ENCODE results near the gene FZR1. TPM values are rescaled to one million over a fixed set of nuclear protein-coding genes. Genes with fewer than 3 reads are reported as not detected.

FZR1 gene
- total and polyA plus RNA-seq, 2 of the 13 experiments (the other 11 are each of a cell fraction or from before 2014, with no cell fraction given) = 29.0 to 30.8 TPM

DNA sequence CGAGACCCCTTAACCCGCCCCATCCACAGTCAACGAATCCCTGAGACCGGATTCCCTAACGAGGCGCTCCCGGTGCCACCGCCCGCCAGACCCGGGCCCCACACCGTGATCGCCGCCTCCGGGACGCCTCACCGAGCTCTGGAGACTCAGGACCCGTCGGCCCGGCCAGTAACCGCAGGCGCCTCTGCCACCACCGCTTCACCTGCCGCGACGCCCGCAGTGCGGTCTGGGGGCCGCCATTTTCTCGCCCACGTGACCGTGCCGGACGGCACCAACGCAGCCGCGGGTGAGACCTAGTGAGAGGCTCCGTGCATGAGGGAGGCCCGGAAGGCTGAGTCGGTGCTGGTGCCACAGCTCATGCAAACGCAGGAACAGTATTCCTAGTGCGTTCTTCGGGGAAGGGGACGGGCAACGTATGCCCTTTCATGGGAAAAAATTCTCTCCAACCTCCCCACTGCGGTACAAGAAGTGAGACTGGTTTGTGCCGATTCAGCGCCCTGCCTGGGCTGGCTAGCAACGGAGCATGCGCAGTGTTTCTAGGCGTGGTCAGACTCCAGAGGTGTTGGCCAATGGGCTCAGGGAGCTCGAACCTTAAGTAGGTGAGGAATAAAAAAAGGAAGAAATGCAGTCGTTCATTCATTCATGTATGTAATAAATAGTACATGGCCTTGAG, 5.5 kb upstream of the FZR1 start, which contains the start of gene DOHH (continued):
- peak; percentile 84; the same call in 1 of the 2 replicates for TF ChIP-seq ZSCAN21 (CRISPR knock-in tag; IDR thresholded peaks at IDR 0.05; ENCODE audit: borderline replicate concordance)
- TF ChIP-seq PHF8 (CRISPR knock-in tag; IDR thresholded peaks at IDR 0.05) = peak; percentile 89
- peak; percentile 74 for TF ChIP-seq ZNF768 (CRISPR knock-in tag; IDR thresholded peaks at IDR 0.05)
- peak; percentile 96 for TF ChIP-seq KAT8 (CRISPR knock-in tag; IDR thresholded peaks at IDR 0.05)
- no peak for TF ChIP-seq HOMEZ (CRISPR knock-in tag; IDR thresholded peaks at IDR 0.05; ENCODE audit: low read depth)
- TF ChIP-seq TEF (CRISPR knock-in tag; IDR thresholded peaks at IDR 0.05) = no peak
- TF ChIP-seq ZNF326 (CRISPR knock-in tag; IDR thresholded peaks at IDR 0.05; ENCODE audit: borderline replicate concordance) = no peak
- peak; percentile 88; the same call in 1 of the 2 replicates for TF ChIP-seq NONO (IDR thresholded peaks at IDR 0.05)
- peak; percentile 91 for TF ChIP-seq NONO (CRISPR knock-in tag; conservative IDR thresholded peaks at IDR 0.05)
- peak; percentile 80; the same call in 1 of the 2 replicates for TF ChIP-seq ZNF598 (CRISPR knock-in tag; IDR thresholded peaks at IDR 0.05; ENCODE audit: borderline replicate concordance)
- 0 out of 2 replicates have a peak, but pooled peaks have one; percentile 32 for TF ChIP-seq PAX8 (CRISPR knock-in tag; IDR thresholded peaks at IDR 0.05; ENCODE audit: borderline replicate concordance)
- TF ChIP-seq, protein P1, sequence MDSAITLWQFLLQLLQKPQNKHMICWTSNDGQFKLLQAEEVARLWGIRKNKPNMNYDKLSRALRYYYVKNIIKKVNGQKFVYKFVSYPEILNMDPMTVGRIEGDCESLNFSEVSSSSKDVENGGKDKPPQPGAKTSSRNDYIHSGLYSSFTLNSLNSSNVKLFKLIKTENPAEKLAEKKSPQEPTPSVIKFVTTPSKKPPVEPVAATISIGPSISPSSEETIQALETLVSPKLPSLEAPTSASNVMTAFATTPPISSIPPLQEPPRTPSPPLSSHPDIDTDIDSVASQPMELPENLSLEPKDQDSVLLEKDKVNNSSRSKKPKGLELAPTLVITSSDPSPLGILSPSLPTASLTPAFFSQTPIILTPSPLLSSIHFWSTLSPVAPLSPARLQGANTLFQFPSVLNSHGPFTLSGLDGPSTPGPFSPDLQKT (CRISPR knock-in tag; IDR thresholded peaks at IDR 0.05; ENCODE audit: borderline replicate concordance) = no peak
- TF ChIP-seq ZNF33B (CRISPR knock-in tag; IDR thresholded peaks at IDR 0.05) = peak; percentile 80; the same call in 1 of the 2 replicates
- peak; percentile 89 for TF ChIP-seq ZNF589 (CRISPR knock-in tag; conservative IDR thresholded peaks at IDR 0.05)
- peak; percentile 29; the same call in 1 of the 2 replicates for TF ChIP-seq ZBED4 (CRISPR knock-in tag; IDR thresholded peaks at IDR 0.05; ENCODE audit: borderline replicate concordance)
- no peak for TF ChIP-seq ZFP37 (CRISPR knock-in tag; IDR thresholded peaks at IDR 0.05; ENCODE audit: borderline replicate concordance)
- TF ChIP-seq TAF15 (IDR thresholded peaks at IDR 0.05; ENCODE audit: low read depth, low read length, poor library complexity, severe bottlenecking) = no peak
- TF ChIP-seq TMF1 (CRISPR knock-in tag; IDR thresholded peaks at IDR 0.05; ENCODE audit: low read depth) = 0 out of 2 replicates have a peak, but pooled peaks have one; percentile 33
- no peak for TF ChIP-seq ZNF652 (CRISPR knock-in tag; IDR thresholded peaks at IDR 0.05; ENCODE audit: borderline replicate concordance, low read depth)
- no peak for TF ChIP-seq MED13 (CRISPR knock-in tag; IDR thresholded peaks at IDR 0.05)
- peak; percentile 87; the same call in 1 of the 2 replicates for TF ChIP-seq ZNF205 (CRISPR knock-in tag; IDR thresholded peaks at IDR 0.05)
- TF ChIP-seq MIXL1 (CRISPR knock-in tag; IDR thresholded peaks at IDR 0.05) = no peak

Measured in HepG2 (cell line).